Body of pancreas (tissue), 4 donors: ENCODE data around the gene PLD1. TPM values are rescaled to one million over a fixed set of nuclear protein-coding genes. Genes with fewer than 3 reads are reported as not detected.

Experiments
- ATAC-seq: fragments of 150-250 bp; one replicate; pipeline ENCODE4 v1.9.1; 2016
- DNase-seq, 4 donors: peaks; one replicate each; pipeline ENCODE4 v3.0.0-alpha.2; 2019
- H3K27ac ChIP-seq, 4 donors: fragments of 200-600 bp; sonication (generic); 1 replicate in 3 of 4; 2 replicates in 1 of 4; pipeline versions ENCODE4 v1.5.1 to v1.6.1; 2016 to 2019; ENCODE audit warnings: mild to moderate bottlenecking in 1 of 4, mixed read lengths in 1 of 4, moderate library complexity in 1 of 4
- H3K27me3 ChIP-seq, 2 donors: fragments of 200-600 bp; sonication (generic); one replicate each; pipeline ENCODE4 v1.6.0; 2016; ENCODE audit warnings: mild to moderate bottlenecking in 1 of 2
- H3K36me3 ChIP-seq, 2 donors: fragments of 200-600 bp; sonication (generic); replicated peaks in 1 of 2; 2 replicates each; pipeline ENCODE4 v1.5.1; 2016; ENCODE audit warnings: low read depth in 2 of 2; ENCODE audit not compliant: insufficient read depth in 1 of 2
- H3K4me1 ChIP-seq: fragments of 200-600 bp; sonication (generic); one replicate; pipeline ENCODE4 v1.6.0; 2016
- H3K4me3 ChIP-seq, 2 donors: fragments of 200-600 bp; sonication (generic); 1 replicate in 1 of 2; 2 replicates in 1 of 2; pipeline ENCODE4 v1.5.1; 2016 to 2019
- H3K9me3 ChIP-seq, 3 donors: fragments of 200-600 bp; sonication (generic); 1 replicate in 2 of 3; 2 replicates in 1 of 3; pipeline ENCODE4 v1.5.1; 2016
- POLR2A ChIP-seq, 3 donors: fragments of 450-650 bp; IDR thresholded peaks; one replicate each; pipeline ENCODE4 v1.6.1; 2016; ENCODE audit warnings: antibody characterized with exemption in 3 of 3, mild to moderate bottlenecking in 2 of 3
- WGBS, 2 donors: methylation state at CpG; one replicate each; pipeline ENCODE4 v1.1.5; 2017; 5-methylcytosine and 5-hydroxymethylcytosine counted together
- intact Hi-C: fragments of 100-400 bp; cut with DNase I; formaldehyde crosslinking; loops from one replicate; pipeline ENCODE4 v1.15.1; 2023
- total RNA-seq, 2 donors: library from RNA; depleted of rRNA; stranded (reverse); fragments of >200 nt; gene quantifications; one replicate each; pipeline ENCODE4 v1.1.0, GENCODE V29; 2016
- TF ChIP-seq, protein P1 (sequence below), 7 experiments: fragments of 450-650 bp in 4 of 7; fragments of 200-600 bp in 3 of 7; sonication (generic) in 3 of 7; IDR thresholded peaks; one replicate each; pipeline ENCODE4 v1.5.1; 2016 to 2019; ENCODE audit warnings: antibody characterized with exemption in 7 of 7

PLD1 gene
- total RNA-seq, 2 donors from 2014 or later = 60.4 to 96.2 TPM

DNA sequence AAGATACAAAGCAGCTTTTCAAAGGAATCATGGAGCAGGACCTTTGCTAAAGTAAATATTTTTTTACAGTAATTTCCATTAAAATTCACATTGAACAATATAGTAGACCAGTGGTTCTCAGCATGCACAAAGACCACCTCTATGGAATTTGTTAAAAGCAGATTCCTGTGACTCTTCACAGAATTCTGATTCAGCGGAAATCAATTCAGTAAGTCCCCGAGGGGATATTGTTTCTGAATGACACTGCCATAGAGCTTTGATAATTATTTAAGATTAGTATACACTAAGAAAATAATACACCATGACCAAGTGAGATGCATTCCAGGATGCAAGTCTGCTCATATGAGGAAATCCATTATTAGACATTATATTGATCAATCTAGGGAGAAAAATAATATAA lies 188.2 kb downstream of the PLD1 start:
- intact Hi-C loops = no loop called here
- Histone ChIP-seq H3K4me1 (peaks cover 5% of the 10 kb centered on the region), H3K4me3 (no peak overlapping the region), H3K27ac (no peak overlapping the region), H3K9me3 (no peaks in the 10 kb centered on the region), H3K27me3 (no peaks in the 10 kb centered on the region), H3K36me3 (no peaks in the 10 kb centered on the region)
- WGBS, 2 donors = 90 to 91% methylated on average over 2 of the region's 2 CpGs
- DNase-seq = no peak
- ATAC-seq = no peak
- TF ChIP-seq, protein P1, sequence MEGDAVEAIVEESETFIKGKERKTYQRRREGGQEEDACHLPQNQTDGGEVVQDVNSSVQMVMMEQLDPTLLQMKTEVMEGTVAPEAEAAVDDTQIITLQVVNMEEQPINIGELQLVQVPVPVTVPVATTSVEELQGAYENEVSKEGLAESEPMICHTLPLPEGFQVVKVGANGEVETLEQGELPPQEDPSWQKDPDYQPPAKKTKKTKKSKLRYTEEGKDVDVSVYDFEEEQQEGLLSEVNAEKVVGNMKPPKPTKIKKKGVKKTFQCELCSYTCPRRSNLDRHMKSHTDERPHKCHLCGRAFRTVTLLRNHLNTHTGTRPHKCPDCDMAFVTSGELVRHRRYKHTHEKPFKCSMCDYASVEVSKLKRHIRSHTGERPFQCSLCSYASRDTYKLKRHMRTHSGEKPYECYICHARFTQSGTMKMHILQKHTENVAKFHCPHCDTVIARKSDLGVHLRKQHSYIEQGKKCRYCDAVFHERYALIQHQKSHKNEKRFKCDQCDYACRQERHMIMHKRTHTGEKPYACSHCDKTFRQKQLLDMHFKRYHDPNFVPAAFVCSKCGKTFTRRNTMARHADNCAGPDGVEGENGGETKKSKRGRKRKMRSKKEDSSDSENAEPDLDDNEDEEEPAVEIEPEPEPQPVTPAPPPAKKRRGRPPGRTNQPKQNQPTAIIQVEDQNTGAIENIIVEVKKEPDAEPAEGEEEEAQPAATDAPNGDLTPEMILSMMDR (IDR thresholded peaks at IDR 0.05) = no peak
- TF ChIP-seq POLR2A (IDR thresholded peaks at IDR 0.05) = no peak

- WGBS, 2 donors = 88 to 100% methylated on average over 1 of the region's 1 CpG
- Histone ChIP-seq H3K36me3 (no peaks in the 10 kb centered on the region), H3K27ac (no peak overlapping the region), H3K27me3 (no peaks in the 10 kb centered on the region), H3K4me1 (peaks cover 5% of the 10 kb centered on the region), H3K9me3 (no peaks in the 10 kb centered on the region), H3K4me3 (no peak overlapping the region)
- DNase-seq (no peak), ATAC-seq (no peak)
- intact Hi-C loops = no loop called here
- TF ChIP-seq, protein P1 (IDR thresholded peaks at IDR 0.05) = no peak
- TF ChIP-seq POLR2A (IDR thresholded peaks at IDR 0.05) = no peak
Observed at GRCh38 chr3:171620825-171621434, 189.4 kb downstream of the PLD1 start.

- Histone ChIP-seq H3K9me3 (no peaks in the 10 kb centered on the region), H3K36me3 (no peaks in the 10 kb centered on the region), H3K4me1 (peaks cover 17% of the 10 kb centered on the region), H3K4me3 (no peak overlapping the region), H3K27me3 (no peaks in the 10 kb centered on the region), H3K27ac (peak overlapping the region in 2 of 4 donors; percentile 10 to 26)
- intact Hi-C loops = no loop called here
- DNase-seq (no peak), ATAC-seq (peak; percentile 39)
- TF ChIP-seq, protein P1 (IDR thresholded peaks at IDR 0.05) = no peak
- no peak for TF ChIP-seq POLR2A (IDR thresholded peaks at IDR 0.05)
- 75 to 77% methylated on average over 4 of the region's 4 CpGs for WGBS, 2 donors
Observed at GRCh38 chr3:171616798-171617197, 193.5 kb downstream of the PLD1 start.

- no peaks in the 10 kb centered on the region for H3K36me3 ChIP-seq
- H3K27ac ChIP-seq = no peak overlapping the region
- peaks cover 17% of the 10 kb centered on the region for H3K4me1 ChIP-seq
- TF ChIP-seq POLR2A (IDR thresholded peaks at IDR 0.05) = no peak
- TF ChIP-seq, protein P1 (IDR thresholded peaks at IDR 0.05) = no peak
- no peaks in the 10 kb centered on the region for H3K9me3 ChIP-seq
- ATAC-seq (no peak), DNase-seq (no peak)
- intact Hi-C loops = no loop called here
- H3K27me3 ChIP-seq = no peaks in the 10 kb centered on the region
- WGBS, 2 donors = 86 to 91% methylated on average over 1 of the region's 1 CpG
- no peak overlapping the region for H3K4me3 ChIP-seq
Observed at GRCh38 chr3:171615686-171616085, 194.6 kb downstream of the PLD1 start.

- DNase-seq (no peak), ATAC-seq (no peak)
- intact Hi-C loops = no loop called here
- no peaks in the 10 kb centered on the region for H3K9me3 ChIP-seq
- peak overlapping the region in 1 of 4 donors; percentile 56 for H3K27ac ChIP-seq
- H3K36me3 ChIP-seq = no peaks in the 10 kb centered on the region
- H3K27me3 ChIP-seq = no peaks in the 10 kb centered on the region
- peaks cover 17% of the 10 kb centered on the region for H3K4me1 ChIP-seq
- no peak overlapping the region for H3K4me3 ChIP-seq
- no peak for TF ChIP-seq POLR2A (IDR thresholded peaks at IDR 0.05)
- TF ChIP-seq, protein P1 (IDR thresholded peaks at IDR 0.05) = no peak
Observed at GRCh38 chr3:171615281-171615680, 195.0 kb downstream of the PLD1 start.
